ENCODE measurements around the gene AHDC1.
A peak's percentile ranks its signal among the peaks of the same experiment; 100 is the strongest.

Gene AHDC1

GRCh38 chr1:27609210-27609555, 5.2 kb upstream of the AHDC1 start:
- TF ChIP-seq, protein P1, sequence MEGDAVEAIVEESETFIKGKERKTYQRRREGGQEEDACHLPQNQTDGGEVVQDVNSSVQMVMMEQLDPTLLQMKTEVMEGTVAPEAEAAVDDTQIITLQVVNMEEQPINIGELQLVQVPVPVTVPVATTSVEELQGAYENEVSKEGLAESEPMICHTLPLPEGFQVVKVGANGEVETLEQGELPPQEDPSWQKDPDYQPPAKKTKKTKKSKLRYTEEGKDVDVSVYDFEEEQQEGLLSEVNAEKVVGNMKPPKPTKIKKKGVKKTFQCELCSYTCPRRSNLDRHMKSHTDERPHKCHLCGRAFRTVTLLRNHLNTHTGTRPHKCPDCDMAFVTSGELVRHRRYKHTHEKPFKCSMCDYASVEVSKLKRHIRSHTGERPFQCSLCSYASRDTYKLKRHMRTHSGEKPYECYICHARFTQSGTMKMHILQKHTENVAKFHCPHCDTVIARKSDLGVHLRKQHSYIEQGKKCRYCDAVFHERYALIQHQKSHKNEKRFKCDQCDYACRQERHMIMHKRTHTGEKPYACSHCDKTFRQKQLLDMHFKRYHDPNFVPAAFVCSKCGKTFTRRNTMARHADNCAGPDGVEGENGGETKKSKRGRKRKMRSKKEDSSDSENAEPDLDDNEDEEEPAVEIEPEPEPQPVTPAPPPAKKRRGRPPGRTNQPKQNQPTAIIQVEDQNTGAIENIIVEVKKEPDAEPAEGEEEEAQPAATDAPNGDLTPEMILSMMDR (IDR thresholded peaks at IDR 0.05; ENCODE audit: insufficient read depth, missing control alignments), result no peak
- FAIRE-seq, result no peak
- DNase-seq (ENCODE audit: insufficient read length, low spot score), result no peak

- TF ChIP-seq, protein P1 (IDR thresholded peaks at IDR 0.05; ENCODE audit: insufficient read depth, missing control alignments), result no peak
- no peak for FAIRE-seq
- DNase-seq (ENCODE audit: insufficient read length, low spot score), result no peak
Observed at GRCh38 chr1:27607239-27607804, 3.4 kb upstream of the AHDC1 start.

- TF ChIP-seq, protein P1 (IDR thresholded peaks at IDR 0.05; ENCODE audit: insufficient read depth, missing control alignments), result no peak
- FAIRE-seq (no peak), DNase-seq (ENCODE audit: insufficient read length, low spot score) (no peak)
Observed at GRCh38 chr1:27606708-27607238, 2.8 kb upstream of the AHDC1 start.

- FAIRE-seq (no peak), DNase-seq (ENCODE audit: insufficient read length, low spot score) (no peak)
- TF ChIP-seq, protein P1 (IDR thresholded peaks at IDR 0.05; ENCODE audit: insufficient read depth, missing control alignments), result peak; percentile 97
Observed at GRCh38 chr1:27605796-27606707, 2.1 kb upstream of the AHDC1 start.

- no peak for FAIRE-seq
- no peak for DNase-seq (ENCODE audit: insufficient read length, low spot score)
- TF ChIP-seq, protein P1 (IDR thresholded peaks at IDR 0.05; ENCODE audit: insufficient read depth, missing control alignments), result no peak
Observed at GRCh38 chr1:27605300-27605766, 1.4 kb upstream of the AHDC1 start.

DNA sequence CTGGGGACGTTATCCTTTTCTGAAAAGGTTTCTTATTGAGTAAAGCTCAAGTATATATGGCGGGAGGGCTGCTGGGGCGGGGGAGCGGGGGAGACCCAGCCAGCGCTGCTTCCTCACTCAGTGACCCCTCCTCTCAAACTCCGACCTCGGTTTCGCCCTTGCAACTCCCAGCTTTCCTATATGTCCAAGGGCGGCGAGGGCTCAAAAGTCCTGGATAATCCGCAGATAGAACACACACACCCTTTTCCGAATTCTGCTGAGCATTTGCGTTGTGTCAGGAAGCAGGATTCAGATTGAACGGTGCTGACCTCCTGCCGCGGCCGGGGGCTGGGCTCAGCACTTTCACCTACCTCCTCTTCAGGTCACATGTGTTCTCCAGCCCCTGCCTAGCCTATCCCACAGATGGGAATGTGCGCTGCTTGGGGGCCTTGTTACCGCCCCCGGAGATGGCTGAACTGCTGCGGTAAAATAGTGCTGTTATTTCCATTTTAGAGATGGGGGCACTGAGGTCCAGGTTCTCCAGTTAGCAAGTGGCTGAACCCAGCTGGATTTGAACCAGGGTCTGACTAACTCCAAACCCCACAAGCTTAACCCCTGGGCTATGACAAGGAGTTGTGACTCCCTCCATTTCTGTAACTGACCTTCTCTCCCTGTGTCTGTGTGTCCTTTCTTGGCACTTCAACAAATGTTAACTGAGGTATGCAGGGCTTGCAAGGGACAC, 795 bp upstream of the AHDC1 start:
- DNase-seq (ENCODE audit: insufficient read length, low spot score), result no peak
- FAIRE-seq, result no peak
- TF ChIP-seq, protein P1 (IDR thresholded peaks at IDR 0.05; ENCODE audit: insufficient read depth, missing control alignments), result no peak
